ENCODE data around the gene IFITM2. TPM values are rescaled to one million over a fixed set of nuclear protein-coding genes. Genes with fewer than 3 reads are reported as not detected.
"Not testable (repeated sequence)": the region's sequence is repeated elsewhere in the genome, so short reads cannot be mapped to it uniquely, and the experiment has no call there.

The IFITM2 gene
- 408 TPM for total RNA-seq

GRCh38 chr11:307766-308708 lies at the start of gene IFITM2:
Gene IFITM2 (plus strand): TSS chr11:307816. CDS start chr11:308193, 377 bp downstream.
- DNase-seq (ENCODE audit: low spot score): peak; percentile 85

GRCh38 chr11:259413-259812 lies 48.2 kb upstream of the IFITM2 start:
- no peak for DNase-seq (ENCODE audit: low spot score)

GRCh38 chr11:261624-262023 lies 46.0 kb upstream of the IFITM2 start:
- no peak for DNase-seq (ENCODE audit: low spot score)

- no peak for DNase-seq (ENCODE audit: low spot score)
These were observed 40.8 kb upstream of the IFITM2 start for GRCh38 chr11:266676-267439.

GRCh38 chr11:267491-267994 lies 40.1 kb upstream of the IFITM2 start:
- DNase-seq (ENCODE audit: low spot score): no peak

- not testable (repeated sequence) for DNase-seq (ENCODE audit: low spot score)
These were observed 38.9 kb upstream of the IFITM2 start for GRCh38 chr11:268716-269145.

GRCh38 chr11:269146-269890 lies 38.3 kb upstream of the IFITM2 start:
- no peak for DNase-seq (ENCODE audit: low spot score)

- no peak for DNase-seq (ENCODE audit: low spot score)
These were observed 36.9 kb upstream of the IFITM2 start for GRCh38 chr11:270451-271318.

GRCh38 chr11:271319-271715 lies 36.3 kb upstream of the IFITM2 start:
- no peak for DNase-seq (ENCODE audit: low spot score)

GRCh38 chr11:272195-272930 lies 35.3 kb upstream of the IFITM2 start:
- DNase-seq (ENCODE audit: low spot score): no peak

- no peak for DNase-seq (ENCODE audit: low spot score)
These were observed 34.8 kb upstream of the IFITM2 start for GRCh38 chr11:272931-273198.

- no peak for DNase-seq (ENCODE audit: low spot score)
These were observed 31.4 kb upstream of the IFITM2 start for GRCh38 chr11:276219-276618.

- peak; percentile 40 for DNase-seq (ENCODE audit: low spot score)
These were observed 29.3 kb upstream of the IFITM2 start, which contains the start of gene NLRP6 for GRCh38 chr11:278001-278951. Gene NLRP6 (plus strand): TSS chr11:278407. CDS start chr11:278570, 163 bp downstream.

GRCh38 chr11:279040-279965 lies 28.3 kb upstream of the IFITM2 start:
- peak; percentile 42 for DNase-seq (ENCODE audit: low spot score)

- peak; percentile 42 for DNase-seq (ENCODE audit: low spot score)
These were observed 27.5 kb upstream of the IFITM2 start for GRCh38 chr11:279966-280705.

GRCh38 chr11:280706-281485 lies 26.7 kb upstream of the IFITM2 start:
- DNase-seq (ENCODE audit: low spot score): peak; percentile 44

Data from ureter (tissue), 1 donor.